SH-SY5Y (cell line): ENCODE results near the gene ADAM22.

Source experiments
- GATA2 ChIP-seq: IDR thresholded peaks from 2 replicates; pipeline ENCODE4 v1.6.1; 2011; ENCODE audit warnings: mild to moderate bottlenecking, low read depth, low read length
- GATA3 ChIP-seq: IDR thresholded peaks from 2 replicates; pipeline ENCODE4 v1.6.1; 2011; ENCODE audit warnings: low read depth, mild to moderate bottlenecking, low read length, moderate library complexity

GRCh38 chr7:88226201-88226600 lies 292.1 kb downstream of the ADAM22 start:
- TF ChIP-seq GATA2 (no peak), GATA3 (no peak)
